GM12874 (cell line): Measurements from ENCODE around the gene NETO2.

Experiments
- TF ChIP-seq, protein P1 (sequence below): IDR thresholded peaks from 2 replicates; pipeline ENCODE4 v1.5.1; 2011; ENCODE audit warnings: low read depth, mild to moderate bottlenecking, control low read depth, low read length, moderate library complexity; ENCODE audit not compliant: insufficient read depth

The NETO2 gene

DNA sequence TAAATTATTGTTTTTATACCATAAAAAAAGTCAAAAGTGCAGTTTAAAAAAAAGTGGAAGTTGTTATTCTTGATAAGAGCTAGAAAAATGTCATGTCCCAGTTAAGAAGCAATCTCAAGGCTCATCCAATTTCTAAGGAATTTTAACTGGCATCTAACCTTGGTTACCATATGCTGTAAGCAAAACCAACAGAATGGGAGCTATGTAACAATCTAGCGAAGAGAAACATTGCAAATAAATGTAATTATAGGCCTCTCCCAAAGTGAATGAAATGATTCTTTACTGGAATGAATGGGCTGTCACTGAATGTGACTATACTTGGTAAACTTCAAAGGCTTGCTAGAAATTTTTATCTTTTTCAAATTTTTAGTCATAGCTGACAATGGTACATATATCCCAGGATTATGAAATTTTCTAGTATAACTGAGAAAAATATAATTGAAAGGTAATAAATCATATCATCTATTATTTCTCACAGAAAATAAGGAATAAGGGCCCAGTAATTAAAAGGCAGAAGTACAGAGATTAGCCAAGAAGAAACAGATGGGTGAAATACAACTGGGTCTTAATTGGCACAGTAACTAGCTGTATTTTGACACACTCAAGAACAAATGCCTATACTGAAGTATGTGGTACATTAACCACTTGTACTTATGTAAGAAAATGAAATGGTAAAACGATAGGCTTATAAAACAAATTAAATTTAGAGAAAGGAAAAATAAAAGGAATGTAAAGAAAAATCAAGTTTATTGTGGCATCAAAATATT is 61.5 kb downstream of the NETO2 start:
- TF ChIP-seq, protein P1, sequence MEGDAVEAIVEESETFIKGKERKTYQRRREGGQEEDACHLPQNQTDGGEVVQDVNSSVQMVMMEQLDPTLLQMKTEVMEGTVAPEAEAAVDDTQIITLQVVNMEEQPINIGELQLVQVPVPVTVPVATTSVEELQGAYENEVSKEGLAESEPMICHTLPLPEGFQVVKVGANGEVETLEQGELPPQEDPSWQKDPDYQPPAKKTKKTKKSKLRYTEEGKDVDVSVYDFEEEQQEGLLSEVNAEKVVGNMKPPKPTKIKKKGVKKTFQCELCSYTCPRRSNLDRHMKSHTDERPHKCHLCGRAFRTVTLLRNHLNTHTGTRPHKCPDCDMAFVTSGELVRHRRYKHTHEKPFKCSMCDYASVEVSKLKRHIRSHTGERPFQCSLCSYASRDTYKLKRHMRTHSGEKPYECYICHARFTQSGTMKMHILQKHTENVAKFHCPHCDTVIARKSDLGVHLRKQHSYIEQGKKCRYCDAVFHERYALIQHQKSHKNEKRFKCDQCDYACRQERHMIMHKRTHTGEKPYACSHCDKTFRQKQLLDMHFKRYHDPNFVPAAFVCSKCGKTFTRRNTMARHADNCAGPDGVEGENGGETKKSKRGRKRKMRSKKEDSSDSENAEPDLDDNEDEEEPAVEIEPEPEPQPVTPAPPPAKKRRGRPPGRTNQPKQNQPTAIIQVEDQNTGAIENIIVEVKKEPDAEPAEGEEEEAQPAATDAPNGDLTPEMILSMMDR: no peak

DNA sequence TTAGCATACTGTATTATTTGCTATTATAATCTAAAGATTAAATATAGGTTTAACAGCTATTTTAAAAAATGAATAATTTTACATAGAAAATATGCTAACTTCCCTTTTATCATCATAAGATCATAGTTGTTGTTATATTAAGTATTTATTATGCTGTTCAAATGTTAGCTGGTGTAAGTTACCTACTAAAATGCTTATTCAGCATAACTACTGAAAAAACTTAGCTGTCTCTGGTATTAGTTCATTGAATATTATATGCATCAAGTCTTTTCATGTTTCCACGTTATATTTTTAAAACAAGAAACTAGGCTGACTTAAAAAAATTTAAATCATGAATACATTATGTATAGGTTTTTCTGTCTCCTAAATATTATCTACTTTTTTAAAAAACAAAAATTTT is 62.6 kb downstream of the NETO2 start:
- TF ChIP-seq, protein P1: no peak

DNA sequence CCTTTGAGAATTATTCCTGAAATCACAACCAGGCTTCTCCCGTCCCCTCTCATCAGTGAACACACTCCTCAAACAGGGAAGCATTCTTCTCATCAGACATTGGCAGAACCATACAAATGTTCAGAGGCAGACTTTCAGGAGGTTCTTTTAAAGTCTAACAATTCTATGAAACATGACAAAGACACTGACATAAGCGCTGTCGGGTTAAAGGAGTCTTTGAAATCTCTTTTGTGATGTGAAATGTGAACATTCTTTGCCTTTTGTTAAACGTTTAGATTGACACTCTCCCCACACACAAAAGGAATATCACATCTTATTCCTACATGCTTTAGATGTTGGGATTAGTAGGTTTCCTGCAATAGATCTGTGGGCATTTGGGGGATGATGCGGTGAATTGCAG is 63.9 kb downstream of the NETO2 start:
- TF ChIP-seq, protein P1: no peak

DNA sequence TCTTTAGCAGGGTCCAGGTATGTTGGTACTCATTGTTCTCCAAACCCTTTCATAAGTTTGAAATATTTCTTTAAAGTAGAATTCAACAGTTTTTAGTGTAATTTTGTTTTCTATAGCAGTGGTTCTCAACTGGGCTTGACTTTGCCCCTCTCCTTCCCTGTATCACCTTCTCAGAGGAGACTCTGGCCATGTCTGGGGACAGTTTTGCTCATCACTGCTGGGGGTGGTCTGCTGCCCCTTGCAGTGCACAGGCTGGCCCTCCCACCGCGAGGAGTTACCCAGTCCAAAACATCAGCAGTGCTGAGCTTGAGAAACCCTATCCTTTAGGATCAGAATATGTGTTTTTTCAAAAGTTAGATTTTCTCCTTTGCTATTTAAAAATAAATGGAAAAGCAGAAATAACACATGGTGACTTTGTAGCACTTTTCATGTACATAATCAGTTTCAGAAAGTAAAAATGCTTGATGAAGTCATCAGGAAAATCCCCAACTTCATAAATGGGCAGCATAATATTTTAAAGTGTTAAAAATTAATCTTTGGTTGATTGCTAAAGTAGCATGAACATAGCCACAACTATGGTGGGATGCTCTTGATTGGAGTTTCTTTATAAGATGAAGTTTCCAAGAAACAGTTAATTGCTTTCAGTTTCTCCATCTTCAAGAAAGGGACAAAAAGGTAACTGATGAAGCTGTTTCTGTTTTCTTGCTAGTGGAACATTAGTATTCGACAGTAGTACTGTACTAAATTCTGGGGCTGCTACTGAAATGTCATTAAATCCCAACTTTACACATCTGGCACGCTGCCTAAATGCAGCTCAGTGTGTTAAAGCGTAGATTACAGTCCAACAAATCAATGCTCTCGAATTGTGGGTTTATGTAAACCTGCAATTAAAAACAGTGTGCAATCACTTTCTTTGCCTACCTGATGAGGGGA is 70.3 kb downstream of the NETO2 start:
- TF ChIP-seq, protein P1: no peak

DNA sequence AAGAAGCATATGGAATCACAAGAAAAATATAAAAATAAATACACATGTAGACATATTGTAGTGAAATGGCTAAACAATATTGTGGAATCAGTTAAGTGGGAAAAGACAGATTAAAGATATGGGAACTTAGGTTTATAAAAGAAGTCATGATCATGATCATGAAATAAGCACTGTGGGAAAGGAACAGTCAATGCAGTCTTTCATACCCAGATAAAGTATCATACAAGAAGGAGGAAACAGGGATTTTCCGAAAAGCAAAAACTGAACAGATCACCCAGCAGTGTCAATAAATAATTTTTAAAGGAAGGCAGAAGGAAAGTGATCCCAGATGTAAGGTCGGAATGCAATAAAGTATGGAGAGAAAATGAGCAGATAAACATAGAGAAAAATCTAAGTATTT is 71.6 kb downstream of the NETO2 start:
- TF ChIP-seq, protein P1: no peak

DNA sequence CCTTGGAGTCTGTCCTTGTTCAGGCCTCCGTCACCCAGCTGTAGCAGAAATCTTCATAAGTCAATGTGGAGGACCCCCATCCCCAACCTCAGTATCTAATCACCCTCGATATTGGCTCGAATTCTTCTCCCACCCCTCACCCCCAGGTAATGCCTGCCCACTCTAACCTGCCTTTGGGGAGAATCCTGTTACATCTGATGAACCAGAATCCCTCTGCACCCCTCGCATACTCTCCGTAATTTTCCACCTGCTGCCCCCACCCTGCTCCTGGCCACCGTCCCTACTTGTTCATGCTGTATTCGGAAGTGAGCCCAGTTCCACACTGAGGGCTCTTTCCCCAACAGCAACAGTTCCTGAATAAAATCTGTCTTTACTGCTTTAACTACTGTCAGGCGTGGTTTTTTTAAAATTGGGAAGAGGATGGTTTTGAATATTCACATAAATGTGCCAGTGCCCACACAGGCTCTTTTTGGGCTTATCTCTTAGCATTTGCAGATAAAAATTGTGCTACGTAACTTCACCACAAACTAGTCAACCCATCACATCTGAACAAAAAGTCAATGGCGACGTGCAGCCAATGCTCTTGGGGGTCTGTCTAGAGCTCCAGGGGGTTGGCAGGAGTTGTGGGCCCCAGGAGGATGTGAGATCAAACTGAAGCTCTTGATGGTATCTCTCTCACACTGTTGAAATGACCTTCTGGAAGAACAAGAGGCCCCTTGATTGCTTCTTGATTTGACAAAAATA is 73.7 kb downstream of the NETO2 start:
- TF ChIP-seq, protein P1: no peak

DNA sequence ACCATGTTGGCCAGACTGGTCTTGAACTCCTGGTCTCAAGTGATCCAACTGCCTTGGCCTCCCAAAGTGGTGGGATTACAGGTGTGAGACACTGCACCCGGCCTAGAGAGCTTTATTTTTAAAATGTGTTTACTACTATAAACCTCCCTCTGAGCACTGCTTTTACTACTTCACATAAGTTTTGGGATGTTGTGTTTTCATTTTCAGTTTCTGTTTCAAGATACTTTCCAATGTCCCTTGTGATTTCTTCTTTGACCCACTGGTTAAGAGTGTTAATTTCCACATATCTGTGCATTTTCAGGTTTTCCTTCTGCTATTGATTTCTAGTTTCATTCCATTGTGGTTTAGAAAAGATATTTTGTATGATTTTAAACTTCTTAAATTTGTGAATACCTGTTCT is 74.4 kb downstream of the NETO2 start:
- TF ChIP-seq, protein P1: no peak
